IMR-90 (cell line): ENCODE measurements around the gene LSM14B. TPM values are rescaled to one million over a fixed set of nuclear protein-coding genes. Genes with fewer than 3 reads are reported as not detected.

Source experiments
- ATAC-seq: fragments of 200-7000 bp; cut with Tn5 transposase; 2 replicates; pipeline ENCODE4 v1.9.1; 2020; ENCODE audit warnings: low read depth, mild to moderate bottlenecking, moderate library complexity
- BruUV-seq: library from RNA; stranded (reverse); fragments of 400-500 nt; replicated peaks from 2 replicates; lab custom pipeline; 2021; lab: Mats Ljungman, UMichigan
- CTCF ChIA-PET: fragments of 300-600 bp; formaldehyde crosslinking; extraction: SDS; loops from one replicate; lab custom pipeline; 2021; ENCODE audit warnings: antibody characterized with exemption; lab: Yijun Ruan, JAX
- POLR2A ChIA-PET: fragments of 300-600 bp; sonication (Branson Sonifier 250); formaldehyde crosslinking; loops from one replicate; lab custom pipeline; 2022; ENCODE audit warnings: antibody characterized with exemption; ENCODE audit not compliant: unreplicated experiment; lab: Charles Lee
- DNase-seq: peaks from one replicate; pipeline ENCODE4 v3.0.0; 2013
- H2AFZ ChIP-seq: replicated peaks from 2 replicates; pipeline ENCODE3; 2013; ENCODE audit warnings: low read length, mild to moderate bottlenecking; ENCODE audit not compliant: poor library complexity
- H2AK5ac ChIP-seq: 2 replicates; pipeline ENCODE4 v1.6.1; 2013; ENCODE audit warnings: low read depth, low read length, inconsistent platforms
- H2AK9ac ChIP-seq: replicated peaks from 2 replicates; pipeline ENCODE3; 2013; ENCODE audit warnings: mild to moderate bottlenecking, low read depth, low read length, moderate library complexity; ENCODE audit not compliant: poor library complexity
- H2BK120ac ChIP-seq: 2 replicates; pipeline ENCODE4 v1.6.1; 2013; ENCODE audit warnings: low read depth, low read length, inconsistent platforms
- H2BK15ac ChIP-seq: 3 replicates; pipeline ENCODE4 v1.6.1; 2013; ENCODE audit warnings: low read depth, low read length, inconsistent platforms
- H2BK20ac ChIP-seq: 2 replicates; pipeline ENCODE4 v1.6.1; 2013; ENCODE audit warnings: low read depth, mild to moderate bottlenecking, inconsistent platforms, low read length, moderate library complexity
- H2BK5ac ChIP-seq: 2 replicates; pipeline ENCODE4 v1.6.1; 2013; ENCODE audit warnings: mild to moderate bottlenecking, low read depth, low read length, inconsistent platforms; ENCODE audit not compliant: poor library complexity, severe bottlenecking
- H3K14ac ChIP-seq: replicated peaks from 2 replicates; pipeline ENCODE4 v1.6.1; 2013; ENCODE audit warnings: low read depth, low read length, inconsistent platforms
- H3K18ac ChIP-seq: 2 replicates; pipeline ENCODE4 v1.6.1; 2013; ENCODE audit warnings: low read depth, low read length, control low read depth
- H3K23ac ChIP-seq: 2 replicates; pipeline ENCODE4 v1.6.1; 2013; ENCODE audit warnings: low read depth, low read length, inconsistent platforms
- H3K27ac ChIP-seq: 2 replicates; pipeline ENCODE4 v1.5.1; 2013; ENCODE audit warnings: mild to moderate bottlenecking, control low read depth, low read length; ENCODE audit not compliant: insufficient read depth
- H3K27me3 ChIP-seq: 2 replicates; pipeline ENCODE4 v1.6.1; 2013; ENCODE audit warnings: low read length; ENCODE audit not compliant: control insufficient read depth, insufficient read depth
- H3K36me3 ChIP-seq: 2 replicates; pipeline ENCODE4 v1.6.1; 2013; ENCODE audit warnings: low read length, mixed read lengths; ENCODE audit not compliant: control insufficient read depth, insufficient read depth
- H3K4ac ChIP-seq: 2 replicates; pipeline ENCODE4 v1.6.1; 2013; ENCODE audit warnings: low read depth, low read length, inconsistent platforms
- H3K4me1 ChIP-seq: 2 replicates; pipeline ENCODE4 v1.6.1; 2013; ENCODE audit warnings: low read length, mixed read lengths; ENCODE audit not compliant: control insufficient read depth, insufficient read depth
- H3K4me2 ChIP-seq: 2 replicates; pipeline ENCODE4 v1.6.1; 2013; ENCODE audit warnings: low read depth, mild to moderate bottlenecking, control low read depth, low read length, moderate library complexity
- H3K4me3 ChIP-seq: 2 replicates; pipeline ENCODE4 v1.5.1; 2013; ENCODE audit warnings: low read depth, mild to moderate bottlenecking, control low read depth, low read length, moderate library complexity; ENCODE audit not compliant: insufficient read depth
- H3K56ac ChIP-seq: 2 replicates; pipeline ENCODE4 v1.6.1; 2013; ENCODE audit warnings: low read length, inconsistent platforms; ENCODE audit not compliant: insufficient read depth; ENCODE audit errors: extremely low read depth
- H3K79me1 ChIP-seq, 2 experiments: 2 replicates each; pipeline ENCODE4 v1.6.1; 2013; ENCODE audit warnings: low read length in 2 of 2, inconsistent platforms in 1 of 2, low read depth in 1 of 2
- H3K9ac ChIP-seq: 2 replicates; pipeline ENCODE4 v1.6.1; 2013; ENCODE audit warnings: low read depth, low read length, control low read depth
- H3K9me1 ChIP-seq: 2 replicates; pipeline ENCODE4 v1.6.1; 2013; ENCODE audit warnings: low read length, inconsistent platforms; ENCODE audit not compliant: insufficient read depth
- H3K9me3 ChIP-seq: 2 replicates; pipeline ENCODE4 v1.6.1; 2013; ENCODE audit warnings: low read length; ENCODE audit not compliant: control insufficient read depth, insufficient read depth
- H4K20me1 ChIP-seq: 2 replicates; pipeline ENCODE4 v1.6.1; 2013; ENCODE audit warnings: low read length, inconsistent platforms; ENCODE audit not compliant: insufficient read depth
- H4K5ac ChIP-seq: 2 replicates; pipeline ENCODE4 v1.6.1; 2013; ENCODE audit warnings: mild to moderate bottlenecking, low read depth, low read length, control low read depth
- H4K8ac ChIP-seq, 2 experiments: 2 replicates each; pipeline ENCODE4 v1.6.1; 2013; ENCODE audit warnings: low read depth in 2 of 2, low read length in 2 of 2, control low read depth in 1 of 2, inconsistent platforms in 1 of 2
- H4K91ac ChIP-seq: 2 replicates; pipeline ENCODE4 v1.6.1; 2013; ENCODE audit warnings: low read depth, low read length, inconsistent platforms; ENCODE audit not compliant: insufficient read depth
- BHLHE40 ChIP-seq: fragments of 150-350 bp; IDR thresholded peaks from 2 replicates; pipeline ENCODE4 v1.6.1; 2016; ENCODE audit warnings: mild to moderate bottlenecking, low read depth, low read length
- CEBPB ChIP-seq: IDR thresholded peaks from 2 replicates; pipeline ENCODE4 v1.6.1; 2012; ENCODE audit warnings: low read depth, low read length, improper control_type of control experiment
- MAZ ChIP-seq: IDR thresholded peaks from 2 replicates; pipeline ENCODE4 v1.6.1; 2012; ENCODE audit warnings: low read depth, mild to moderate bottlenecking, low read length, improper control_type of control experiment, moderate library complexity, borderline replicate concordance
- RAD21 ChIP-seq: IDR thresholded peaks from 2 replicates; pipeline ENCODE4 v1.6.1; 2012; ENCODE audit warnings: low read length, improper control_type of control experiment
- RCOR1 ChIP-seq: IDR thresholded peaks from 2 replicates; pipeline ENCODE4 v1.6.1; 2012; ENCODE audit warnings: mild to moderate bottlenecking, low read length, improper control_type of control experiment; ENCODE audit not compliant: insufficient replicate concordance
- WGBS, 2 experiments: methylation state at CpG; one replicate each; pipeline versions ENCODE4 v1.1.5 to v1.1.7; 2013; ENCODE audit warnings: missing lambda C conversion rate in 2 of 2; ENCODE audit not compliant: insufficient read length in 1 of 2; ENCODE audit errors: extremely low coverage in 2 of 2; 5-methylcytosine and 5-hydroxymethylcytosine counted together
- dilution Hi-C: fragments of 300-500 bp; cut with HindIII; formaldehyde crosslinking; loops from one replicate; pipeline ENCODE4 v1.14.3; 2018; ENCODE audit warnings: low sequenced_read_pairs; ENCODE audit not compliant: unreplicated experiment
- in situ Hi-C: fragments of 300-500 bp; cut with MboI; formaldehyde crosslinking; loops from 3 replicates; pipeline ENCODE4 v1.14.3; 2019; ENCODE audit warnings: low sequenced_read_pairs, inconsistent platforms, mixed read lengths
- intact Hi-C: fragments of 100-400 bp; cut with micrococcal nuclease; formaldehyde crosslinking; loops from 2 replicates; pipeline ENCODE4 v1.10.0; 2022
- polyA plus RNA-seq, 3 experiments: library from polyadenylated mRNA; depleted of rRNA; stranded (reverse); fragments of >200 nt; gene quantifications; 2 replicates each; pipeline ENCODE4 v1.2.3, GENCODE V29; 2012; ENCODE audit warnings: low replicate concordance in 1 of 3
- total RNA-seq: library from RNA; depleted of rRNA; stranded (reverse); fragments of >200 nt; gene quantifications from 2 replicates; pipeline ENCODE4 v1.2.3, GENCODE V29; 2012
- TF ChIP-seq, protein P1 (sequence below): conservative IDR thresholded peaks from 2 replicates; pipeline ENCODE4 v1.5.1; 2012; ENCODE audit warnings: mild to moderate bottlenecking, low read depth, low read length, improper control_type of control experiment

The LSM14B gene
- total and polyA plus RNA-seq, 2 of the 4 experiments (the other 2 are of a cell fraction): 23.7 to 41.1 TPM

GRCh38 chr20:62174870-62175624, 52.8 kb downstream of the LSM14B start:
- Histone ChIP-seq H3K4me1 (no peaks in the 10 kb centered on the region), H2AK9ac (no peak overlapping the region), H3K9me3 (no peaks in the 10 kb centered on the region), H2AK5ac (no peak overlapping the region), H3K9me1 (0 out of 2 replicates have a peak, but pooled peaks cover 2% of the 10 kb centered on the region), H3K14ac (no peak overlapping the region), H3K23ac (no peak overlapping the region), H4K20me1 (no peaks in the 10 kb centered on the region), H3K79me1 (no peaks in the 10 kb centered on the region), H4K8ac (no peak overlapping the region), H2BK5ac (no peak overlapping the region), H3K27me3 (no peaks in the 10 kb centered on the region), H2BK20ac (no peak overlapping the region), H3K4me3 (no peak overlapping the region), H3K4ac (no peak overlapping the region), H2AFZ (no peak overlapping the region), H3K4me2 (no peak overlapping the region), H3K56ac (no peak overlapping the region), H3K27ac (no peak overlapping the region), H3K18ac (no peak overlapping the region), H3K9ac (no peak overlapping the region), H4K5ac (no peak overlapping the region), H2BK15ac (no peak overlapping the region), H3K36me3 (peaks cover 32% of the 10 kb centered on the region), H2BK120ac (no peak overlapping the region), H4K91ac (no peak overlapping the region)
- 97% methylated on average over 21 of the region's 26 CpGs; no CpG with 5 or more reads in 1 of the 2 experiments for WGBS, 2 experiments
- ATAC-seq: no peak
- no peak for DNase-seq
- no peak for TF ChIP-seq MAZ
- TF ChIP-seq BHLHE40: no peak
- TF ChIP-seq, protein P1, sequence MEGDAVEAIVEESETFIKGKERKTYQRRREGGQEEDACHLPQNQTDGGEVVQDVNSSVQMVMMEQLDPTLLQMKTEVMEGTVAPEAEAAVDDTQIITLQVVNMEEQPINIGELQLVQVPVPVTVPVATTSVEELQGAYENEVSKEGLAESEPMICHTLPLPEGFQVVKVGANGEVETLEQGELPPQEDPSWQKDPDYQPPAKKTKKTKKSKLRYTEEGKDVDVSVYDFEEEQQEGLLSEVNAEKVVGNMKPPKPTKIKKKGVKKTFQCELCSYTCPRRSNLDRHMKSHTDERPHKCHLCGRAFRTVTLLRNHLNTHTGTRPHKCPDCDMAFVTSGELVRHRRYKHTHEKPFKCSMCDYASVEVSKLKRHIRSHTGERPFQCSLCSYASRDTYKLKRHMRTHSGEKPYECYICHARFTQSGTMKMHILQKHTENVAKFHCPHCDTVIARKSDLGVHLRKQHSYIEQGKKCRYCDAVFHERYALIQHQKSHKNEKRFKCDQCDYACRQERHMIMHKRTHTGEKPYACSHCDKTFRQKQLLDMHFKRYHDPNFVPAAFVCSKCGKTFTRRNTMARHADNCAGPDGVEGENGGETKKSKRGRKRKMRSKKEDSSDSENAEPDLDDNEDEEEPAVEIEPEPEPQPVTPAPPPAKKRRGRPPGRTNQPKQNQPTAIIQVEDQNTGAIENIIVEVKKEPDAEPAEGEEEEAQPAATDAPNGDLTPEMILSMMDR: no peak
- TF ChIP-seq RAD21: no peak
- no peak for TF ChIP-seq RCOR1
- TF ChIP-seq CEBPB: no peak
- POLR2A ChIA-PET: no interaction called here
- BruUV-seq: no TSS peak
- dilution Hi-C loops: no loop called here
- CTCF ChIA-PET: no interaction called here
- in situ Hi-C loops: no loop called here
- intact Hi-C loops: no loop called here
